Gastrocnemius medialis (tissue), 4 donors: ENCODE data around the gene BCL11A. TPM values are rescaled to one million over a fixed set of nuclear protein-coding genes. Genes with fewer than 3 reads are reported as not detected.

Source experiments
- ATAC-seq, 2 donors: fragments of 150-250 bp; one replicate each; pipeline ENCODE4 v1.9.1; 2016
- DNase-seq, 2 donors: peaks; one replicate each; pipeline ENCODE4 v3.0.0-alpha.2; 2019
- H3K27ac ChIP-seq, 4 donors: fragments of 200-600 bp; sonication (generic); 1 replicate in 1 of 4; 2 replicates in 3 of 4; pipeline ENCODE4 v1.5.1; 2016 to 2018; ENCODE audit warnings: mild to moderate bottlenecking in 2 of 4, moderate library complexity in 1 of 4
- H3K27me3 ChIP-seq, 3 donors: fragments of 200-600 bp; sonication (generic) in 2 of 3; 1 replicate in 1 of 3; 2 replicates in 2 of 3; pipeline versions ENCODE4 v1.5.1 to v1.6.0; 2016 to 2019; ENCODE audit warnings: mild to moderate bottlenecking in 1 of 3, moderate library complexity in 1 of 3
- H3K36me3 ChIP-seq, 2 donors: fragments of 200-600 bp; sonication (generic) in 1 of 2; one replicate each; pipeline ENCODE4 v1.5.1; 2017 to 2018
- H3K4me1 ChIP-seq, 2 donors: fragments of 200-600 bp; sonication (generic) in 1 of 2; one replicate each; pipeline ENCODE4 v1.5.1; 2016 to 2017; ENCODE audit warnings: mild to moderate bottlenecking in 2 of 2
- H3K4me3 ChIP-seq, 4 donors: fragments of 200-600 bp; sonication (generic) in 3 of 4; 1 replicate in 1 of 4; 2 replicates in 3 of 4; pipeline ENCODE4 v1.5.1; 2016 to 2019; ENCODE audit warnings: mild to moderate bottlenecking in 2 of 4
- H3K9me3 ChIP-seq, 3 donors: fragments of 200-600 bp; sonication (generic) in 2 of 3; 1 replicate in 1 of 3; 2 replicates in 2 of 3; pipeline ENCODE4 v1.5.1; 2016 to 2019
- POLR2A ChIP-seq, 2 donors: fragments of 450-650 bp; IDR thresholded peaks; one replicate each; pipeline ENCODE4 v1.6.1; 2017; ENCODE audit warnings: antibody characterized with exemption in 2 of 2, mild to moderate bottlenecking in 2 of 2, moderate library complexity in 2 of 2
- in situ Hi-C, 4 donors: fragments of 200-750 bp; cut with MboI; loops; one replicate each; pipeline versions ENCODE4 v1.15.0 to v1.8.0; 2017; ENCODE audit warnings: low sequenced_read_pairs in 4 of 4
- intact Hi-C: fragments of 100-400 bp; cut with DNase I; formaldehyde crosslinking; loops from one replicate; pipeline ENCODE4 v1.15.1; 2023; ENCODE audit warnings: low total_unique reads
- total RNA-seq, 4 donors: library from RNA; depleted of rRNA; stranded (reverse); fragments of >200 nt; gene quantifications; one replicate each; pipeline versions ENCODE4 v1.1.0 to v1.2.3, GENCODE V29; 2016
- TF ChIP-seq, protein P1 (sequence below), 5 experiments: fragments of 450-650 bp in 3 of 5; fragments of 200-600 bp in 2 of 5; sonication (generic) in 2 of 5; IDR thresholded peaks in 4 of 5; conservative IDR thresholded peaks in 1 of 5; 1 replicate in 4 of 5; 2 replicates in 1 of 5; pipeline ENCODE4 v1.5.1; 2016 to 2019; ENCODE audit warnings: antibody characterized with exemption in 5 of 5, mild to moderate bottlenecking in 3 of 5, moderate library complexity in 3 of 5

Gene BCL11A
- total RNA-seq, 4 donors from 2014 or later, result 0.04 to 1.0 (median 0.07) TPM; not detected in 1

DNA sequence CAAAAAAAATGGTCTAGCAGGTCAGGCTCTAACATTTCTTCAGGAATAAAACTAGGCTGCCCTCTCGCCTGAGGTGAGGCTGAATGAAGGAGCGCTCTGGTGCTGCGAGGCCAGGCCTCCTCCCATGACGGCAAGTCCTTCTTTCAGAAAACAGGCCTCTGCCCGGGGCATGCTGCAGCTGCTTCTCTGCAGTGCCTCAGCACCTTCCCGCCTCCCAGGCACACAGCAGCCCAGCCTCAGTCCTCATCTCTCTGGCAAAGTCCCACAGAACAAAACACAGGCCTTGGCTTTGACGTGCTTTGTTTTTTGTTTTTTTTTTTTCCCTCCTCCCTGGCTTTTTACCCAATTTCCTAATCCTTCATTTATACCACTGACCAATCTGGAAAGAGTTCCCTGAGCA is 74.8 kb downstream of the BCL11A start:
- no peak for TF ChIP-seq POLR2A (IDR thresholded peaks at IDR 0.05)
- TF ChIP-seq, protein P1, sequence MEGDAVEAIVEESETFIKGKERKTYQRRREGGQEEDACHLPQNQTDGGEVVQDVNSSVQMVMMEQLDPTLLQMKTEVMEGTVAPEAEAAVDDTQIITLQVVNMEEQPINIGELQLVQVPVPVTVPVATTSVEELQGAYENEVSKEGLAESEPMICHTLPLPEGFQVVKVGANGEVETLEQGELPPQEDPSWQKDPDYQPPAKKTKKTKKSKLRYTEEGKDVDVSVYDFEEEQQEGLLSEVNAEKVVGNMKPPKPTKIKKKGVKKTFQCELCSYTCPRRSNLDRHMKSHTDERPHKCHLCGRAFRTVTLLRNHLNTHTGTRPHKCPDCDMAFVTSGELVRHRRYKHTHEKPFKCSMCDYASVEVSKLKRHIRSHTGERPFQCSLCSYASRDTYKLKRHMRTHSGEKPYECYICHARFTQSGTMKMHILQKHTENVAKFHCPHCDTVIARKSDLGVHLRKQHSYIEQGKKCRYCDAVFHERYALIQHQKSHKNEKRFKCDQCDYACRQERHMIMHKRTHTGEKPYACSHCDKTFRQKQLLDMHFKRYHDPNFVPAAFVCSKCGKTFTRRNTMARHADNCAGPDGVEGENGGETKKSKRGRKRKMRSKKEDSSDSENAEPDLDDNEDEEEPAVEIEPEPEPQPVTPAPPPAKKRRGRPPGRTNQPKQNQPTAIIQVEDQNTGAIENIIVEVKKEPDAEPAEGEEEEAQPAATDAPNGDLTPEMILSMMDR (IDR thresholded peaks at IDR 0.05 in 4 of 5, conservative IDR thresholded peaks at IDR 0.05 in 1 of 5), result no peak
- DNase-seq (no peak), ATAC-seq (no peak)
- H3K9me3 ChIP-seq, result no peaks in the 10 kb centered on the region
- no peaks in the 10 kb centered on the region for H3K27me3 ChIP-seq
- intact Hi-C loops (no loop called here), in situ Hi-C loops (no loop called here)
- H3K36me3 ChIP-seq, result no peaks in the 10 kb centered on the region
- H3K4me3 ChIP-seq, result no peak overlapping the region
- H3K27ac ChIP-seq, result no peak overlapping the region
- no peaks in the 10 kb centered on the region for H3K4me1 ChIP-seq

DNA sequence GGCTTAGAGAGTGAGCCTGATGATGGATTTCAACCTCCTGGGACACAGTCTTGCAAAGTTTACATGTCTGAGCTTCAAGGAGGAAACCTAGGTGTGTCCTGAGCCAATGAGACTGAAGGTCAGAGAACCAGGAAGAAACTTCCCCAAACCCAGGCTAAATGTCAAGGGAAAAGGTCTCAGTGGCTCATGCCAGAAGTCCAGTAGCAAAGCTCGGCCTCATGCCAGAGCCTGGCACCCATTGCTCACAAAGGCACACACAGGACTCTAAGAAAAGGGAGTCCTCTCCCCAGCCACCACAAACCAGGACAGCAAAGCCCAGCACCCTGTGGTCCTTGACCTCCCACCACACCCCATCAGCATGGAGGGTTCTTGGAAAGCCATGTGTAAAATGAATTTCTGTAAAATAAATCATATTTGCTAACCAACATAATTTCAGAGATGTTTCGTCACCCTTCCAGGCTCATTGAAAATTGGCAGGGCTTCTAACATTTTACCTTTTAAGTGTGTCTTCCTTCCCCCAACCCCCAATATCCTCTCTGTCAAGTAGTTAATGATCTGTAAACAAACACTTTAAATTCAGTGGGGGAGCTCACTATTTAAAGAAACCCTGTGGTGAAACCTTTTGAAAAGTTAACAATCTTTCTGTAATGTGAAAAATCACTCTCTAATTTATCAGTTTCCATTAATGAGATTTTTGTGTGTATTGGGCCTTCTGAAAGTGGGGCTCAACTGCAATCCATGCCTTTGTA is 77.1 kb downstream of the BCL11A start:
- DNase-seq, result no peak
- Histone ChIP-seq H3K4me3 (no peak overlapping the region), H3K36me3 (no peaks in the 10 kb centered on the region), H3K27me3 (no peaks in the 10 kb centered on the region), H3K4me1 (no peaks in the 10 kb centered on the region), H3K9me3 (no peaks in the 10 kb centered on the region), H3K27ac (no peak overlapping the region)
- in situ Hi-C loops (no loop called here), intact Hi-C loops (no loop called here)
- TF ChIP-seq, protein P1 (IDR thresholded peaks at IDR 0.05 in 4 of 5, conservative IDR thresholded peaks at IDR 0.05 in 1 of 5), result no peak
- TF ChIP-seq POLR2A (IDR thresholded peaks at IDR 0.05), result no peak
- ATAC-seq, result no peak

DNA sequence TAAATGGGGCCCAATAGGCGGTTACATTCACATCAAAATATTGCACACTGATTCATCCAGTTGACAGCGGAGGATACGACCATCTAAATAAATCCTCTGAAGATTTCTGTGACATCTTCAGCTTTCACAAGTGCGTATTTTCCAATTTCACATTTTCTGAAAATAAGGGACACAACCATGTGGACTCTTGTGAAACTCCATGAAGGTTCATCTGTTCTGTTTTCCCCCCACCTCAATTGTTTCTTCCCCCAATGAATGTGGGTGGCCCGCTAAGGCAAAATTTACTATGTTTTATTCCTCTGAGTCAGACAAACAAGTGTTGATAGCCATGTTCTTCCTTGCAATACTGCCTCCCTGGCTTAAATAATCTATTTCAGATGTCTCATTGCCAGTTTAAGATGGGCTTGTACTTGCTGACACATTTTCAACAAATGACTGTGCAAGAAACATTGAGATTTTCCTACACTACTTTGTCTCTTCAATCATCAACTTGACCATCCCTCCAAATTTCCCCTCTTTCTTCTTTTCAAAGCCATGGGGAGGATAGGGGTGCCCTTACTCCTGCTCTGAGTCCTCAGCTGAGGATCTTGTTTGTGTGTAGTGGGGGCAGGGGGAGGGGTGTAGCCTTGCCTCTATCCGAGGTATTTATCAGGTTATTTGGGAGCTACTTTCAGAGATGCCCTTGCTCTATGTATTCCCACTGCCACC is 78.2 kb downstream of the BCL11A start:
- Histone ChIP-seq H3K27ac (no peak overlapping the region), H3K9me3 (no peaks in the 10 kb centered on the region), H3K27me3 (no peaks in the 10 kb centered on the region), H3K36me3 (no peaks in the 10 kb centered on the region), H3K4me3 (no peak overlapping the region), H3K4me1 (no peaks in the 10 kb centered on the region)
- in situ Hi-C loops (no loop called here), intact Hi-C loops (no loop called here)
- ATAC-seq, result no peak
- DNase-seq, result no peak
- TF ChIP-seq, protein P1 (IDR thresholded peaks at IDR 0.05 in 4 of 5, conservative IDR thresholded peaks at IDR 0.05 in 1 of 5), result no peak
- TF ChIP-seq POLR2A (IDR thresholded peaks at IDR 0.05), result no peak

DNA sequence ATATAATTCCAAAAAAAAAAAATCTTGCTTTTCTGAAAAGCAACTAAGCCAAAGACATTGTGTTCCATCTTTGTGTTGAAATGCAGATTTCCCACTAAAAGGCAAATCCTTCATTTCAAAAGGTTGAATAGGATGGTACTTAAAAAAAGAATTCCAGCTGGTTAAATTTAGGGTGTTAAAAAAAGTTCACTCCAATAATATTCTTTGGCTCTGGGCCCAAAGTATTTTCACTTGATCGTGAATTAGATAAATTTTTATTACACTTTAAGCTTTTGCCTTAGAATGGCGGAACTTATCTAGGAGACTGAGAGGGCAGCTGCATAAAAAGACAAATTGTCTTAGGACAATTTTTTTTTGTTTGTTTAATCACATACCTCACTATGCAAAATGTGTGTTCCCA is 79.2 kb downstream of the BCL11A start:
- Histone ChIP-seq H3K36me3 (no peaks in the 10 kb centered on the region), H3K4me3 (no peak overlapping the region), H3K27me3 (no peaks in the 10 kb centered on the region), H3K4me1 (no peaks in the 10 kb centered on the region), H3K9me3 (no peaks in the 10 kb centered on the region), H3K27ac (no peak overlapping the region)
- DNase-seq (no peak), ATAC-seq (no peak)
- no peak for TF ChIP-seq POLR2A (IDR thresholded peaks at IDR 0.05)
- TF ChIP-seq, protein P1 (IDR thresholded peaks at IDR 0.05 in 4 of 5, conservative IDR thresholded peaks at IDR 0.05 in 1 of 5), result no peak
- in situ Hi-C loops, result no loop called here
- intact Hi-C loops, result no loop called here
